Left colon (tissue), 2 donors: ENCODE data around the gene C20orf96. TPM values are rescaled to one million over a fixed set of nuclear protein-coding genes. Genes with fewer than 3 reads are reported as not detected.
A peak's percentile ranks its signal among the peaks of the same experiment; 100 is the strongest.

Experiments used
- ATAC-seq: fragments of 200-7000 bp; cut with Tn5 transposase; one replicate; pipeline ENCODE4 v1.9.1; 2020; ENCODE audit warnings: mild to moderate bottlenecking, moderate library complexity
- DNase-seq, 2 donors: peaks; one replicate each; pipeline ENCODE4 v3.0.0-alpha.2; 2020
- intact Hi-C, 2 donors: fragments of 100-400 bp; cut with DNase I in 1 of 2; cut with micrococcal nuclease in 1 of 2; formaldehyde crosslinking; loops; one replicate each; pipeline versions ENCODE4 v1.11.2 to v1.14.0; 2022; cut with DNase I, micrococcal nuclease
- total RNA-seq, 2 donors: library from RNA; stranded (reverse); fragmentation: NEBNext Ultra II Directional; extraction: Animal tissue kit (Norgen Biotek cat#: 25700); gene quantifications; one replicate each; pipeline ENCODE4 v1.2.1, GENCODE V29; 2021
- donor health status: DM: no; HTN: no; CAD: no.
- donor health status: DM: yes; HTN: yes; CAD: no.

Gene C20orf96
- total RNA-seq, 2 donors from 2014 or later: 10.1 to 13.1 TPM

GRCh38 chr20:295804-296203, 5.3 kb upstream of the C20orf96 start:
- DNase-seq (no peak), ATAC-seq (no peak)
- intact Hi-C loops: no loop called here

DNA sequence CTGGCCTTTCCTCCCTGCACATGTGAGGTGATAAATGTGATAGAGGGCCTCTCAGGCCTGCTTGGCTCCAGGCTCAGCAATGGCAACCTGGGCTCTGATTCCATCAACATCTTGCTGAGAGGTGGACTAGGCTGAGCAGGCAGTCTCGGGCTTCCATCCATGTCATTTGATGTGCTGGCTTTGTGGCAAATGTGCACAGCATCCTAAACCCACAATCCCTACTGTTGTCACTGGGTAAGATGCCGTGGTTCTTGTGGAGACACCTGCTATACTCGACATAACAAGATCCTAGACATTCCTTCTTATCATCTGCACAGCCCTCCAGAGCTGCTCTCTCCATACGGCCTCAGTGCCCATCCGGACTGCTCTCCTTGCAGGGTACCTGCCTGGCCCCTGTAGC, 4.1 kb upstream of the C20orf96 start:
- intact Hi-C loops: no loop called here
- DNase-seq (no peak), ATAC-seq (no peak)

- ATAC-seq (peak; percentile 15), DNase-seq (no peak)
- intact Hi-C loops: loop anchor here in 1 of 2 donors (10.0 kb wide), 1 partner anchor 45 kb away; no protein-coding TSS in a partner anchor
Observed at GRCh38 chr20:289693-290083, 862 bp downstream of the C20orf96 start.

GRCh38 chr20:288956-289692, 1.4 kb downstream of the C20orf96 start:
- DNase-seq (peak; percentile 39 to 63), ATAC-seq (peak; percentile 65)
- intact Hi-C loops: loop anchor here in 1 of 2 donors (10.0 kb wide), 1 partner anchor 46 kb away; no protein-coding TSS in a partner anchor

DNA sequence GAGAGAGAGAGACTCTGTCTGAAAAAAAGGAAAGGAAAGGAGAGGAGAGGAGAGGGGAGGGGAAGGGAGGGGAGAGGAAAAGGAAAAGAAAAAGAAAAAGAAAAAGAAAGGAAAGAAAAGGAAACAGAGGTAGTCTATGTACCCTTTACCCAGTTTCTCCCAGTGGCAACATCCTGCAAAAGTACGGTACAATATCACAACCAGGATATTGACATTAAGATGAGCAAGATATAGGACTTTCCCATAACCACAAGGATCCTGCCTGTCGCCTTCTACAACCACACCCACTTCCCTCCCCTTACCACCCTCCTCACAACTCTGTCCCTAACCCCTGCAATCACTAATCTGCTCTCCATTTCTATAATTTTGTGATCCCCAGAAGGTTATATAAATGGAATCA, 4.0 kb downstream of the C20orf96 start:
- ATAC-seq (no peak), DNase-seq (no peak)
- intact Hi-C loops: loop anchor here in 1 of 2 donors (10.0 kb wide), 1 partner anchor 48 kb away; no protein-coding TSS in a partner anchor

DNA sequence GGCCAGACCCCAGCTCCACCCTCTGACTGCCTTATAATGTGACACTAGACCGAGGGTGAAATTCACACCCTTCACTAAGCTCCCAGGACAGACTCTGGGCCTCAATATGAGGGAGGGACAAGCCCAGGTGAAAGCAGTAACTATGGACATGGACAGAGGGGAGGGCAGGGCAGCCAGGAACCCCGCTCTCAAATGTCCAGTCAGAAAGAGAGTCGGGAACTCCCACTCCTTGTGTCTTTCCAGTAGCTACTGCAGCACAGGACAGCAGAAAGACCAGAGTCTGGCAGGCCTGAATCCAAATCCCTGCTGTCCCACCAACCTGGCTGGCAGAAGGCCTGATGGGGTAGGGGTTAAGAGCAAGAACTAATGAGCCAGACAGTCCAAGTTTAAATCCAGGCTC, 6.4 kb downstream of the C20orf96 start:
- intact Hi-C loops: loop anchor here in 1 of 2 donors (10.0 kb wide), 1 partner anchor 51 kb away; no protein-coding TSS in a partner anchor
- no peak for ATAC-seq
- DNase-seq: no peak

DNA sequence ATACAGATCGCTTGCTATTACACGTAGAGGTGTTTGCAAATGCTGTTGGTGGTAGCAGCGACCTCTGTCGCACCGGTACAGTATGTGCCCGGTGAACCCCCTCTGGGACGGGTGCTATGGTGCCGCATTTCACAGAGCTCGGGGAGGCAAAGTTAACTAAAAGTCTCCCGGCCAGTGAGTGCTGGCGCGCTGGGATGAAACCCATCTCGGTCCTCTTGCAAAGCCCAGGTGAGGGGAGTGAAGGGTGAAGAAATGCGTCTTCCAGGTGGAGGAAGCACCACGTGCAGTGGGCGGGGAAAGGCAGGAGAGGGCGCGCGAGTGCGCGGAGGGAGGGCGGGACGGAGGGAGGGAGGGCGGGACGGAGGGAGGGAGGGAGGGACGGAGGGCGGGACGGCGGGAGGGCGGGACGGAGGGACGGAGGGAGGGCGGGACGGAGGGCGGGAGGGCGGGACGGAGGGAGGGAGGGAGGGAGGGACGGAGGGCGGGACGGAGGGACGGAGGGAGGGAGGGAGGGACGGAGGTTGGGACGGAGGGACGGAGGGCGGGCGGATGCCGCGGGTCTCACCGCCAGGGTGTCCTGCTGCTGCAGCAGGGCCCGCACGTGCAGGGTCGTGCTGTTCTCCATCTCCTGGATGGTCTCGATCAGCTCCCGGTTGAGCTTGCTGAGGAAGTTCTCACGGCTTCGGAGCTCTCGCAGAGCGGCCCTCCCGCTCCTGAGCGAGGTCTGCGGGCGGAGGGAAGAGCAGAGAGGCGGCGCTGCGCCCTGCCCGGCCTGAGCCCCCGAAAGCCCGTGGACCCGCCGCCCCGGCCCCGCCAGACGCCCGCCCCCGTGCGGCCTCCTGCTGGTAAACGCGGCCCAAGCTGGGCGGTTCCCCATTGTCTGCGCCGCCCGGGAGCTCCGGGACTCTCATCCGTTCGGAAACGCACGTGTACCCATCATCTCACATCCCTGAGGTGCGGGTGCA, 11.7 kb downstream of the C20orf96 start:
- intact Hi-C loops: no loop called here
- peak in 1 of 2 donors; percentile 25 for DNase-seq
- no peak for ATAC-seq

DNA sequence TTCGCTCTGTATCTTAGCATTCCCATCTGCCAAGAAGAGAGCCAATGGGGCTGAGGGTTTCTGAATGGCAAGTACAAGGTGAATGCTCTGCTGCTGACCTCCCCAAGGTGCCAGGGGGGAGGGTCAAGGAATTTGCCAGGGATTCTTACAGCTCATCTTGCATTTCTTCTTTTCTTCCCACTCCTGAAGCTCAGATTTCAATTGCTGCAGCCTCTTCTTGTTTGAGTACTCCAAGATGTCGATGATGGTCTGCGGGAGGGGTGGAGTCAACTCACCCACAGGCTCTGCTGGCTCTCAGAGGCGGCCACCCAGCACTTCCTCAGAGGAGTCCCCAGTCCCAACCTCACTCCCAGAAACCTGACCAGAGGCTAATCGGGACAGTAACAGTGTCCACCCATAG, 12.4 kb downstream of the C20orf96 start:
- DNase-seq (no peak), ATAC-seq (no peak)
- intact Hi-C loops: no loop called here

GRCh38 chr20:277496-277781, 13.1 kb downstream of the C20orf96 start:
- intact Hi-C loops: no loop called here
- ATAC-seq: no peak
- no peak for DNase-seq

DNA sequence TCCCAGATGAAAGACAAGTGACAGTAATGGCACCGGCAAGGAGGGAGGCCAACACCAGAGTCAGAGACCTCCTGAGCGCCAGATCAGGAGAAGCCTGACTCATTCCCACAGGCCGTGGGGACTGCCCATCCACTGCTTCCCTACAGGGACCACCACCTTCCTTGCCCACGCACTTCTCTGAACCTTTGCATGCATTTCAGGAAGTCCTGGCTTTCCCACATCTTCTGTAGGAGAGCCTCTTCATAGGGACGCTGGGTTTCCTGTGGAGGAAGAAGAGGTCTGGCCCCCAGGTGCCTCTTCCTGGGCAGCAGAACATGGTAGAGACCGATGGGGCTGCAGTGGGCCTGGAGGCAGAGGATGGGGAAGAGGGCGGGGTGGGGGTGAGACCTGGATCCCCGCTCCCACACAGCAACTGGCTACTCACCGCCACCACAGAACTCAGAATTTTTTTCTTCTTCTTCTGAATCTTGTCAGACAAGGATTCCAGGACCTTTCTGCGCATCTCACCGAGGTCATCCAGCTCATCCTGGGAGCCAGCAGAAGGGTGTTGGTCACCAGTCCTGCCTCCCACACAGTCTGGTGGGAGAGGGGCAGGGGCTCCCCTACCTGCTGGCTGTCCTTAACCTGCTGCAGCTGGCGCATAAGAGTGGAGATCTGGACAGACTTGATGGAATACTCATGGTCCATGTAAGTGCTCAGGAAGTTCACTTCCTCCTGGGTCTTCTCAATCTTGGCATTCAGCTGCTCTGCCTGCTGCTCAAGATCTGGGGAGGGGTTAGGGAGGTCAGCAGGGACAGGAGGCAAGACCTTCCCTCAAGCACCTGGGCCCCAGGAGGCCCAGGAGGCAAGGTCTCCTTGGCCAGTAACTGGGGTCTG, 13.7 kb downstream of the C20orf96 start:
- intact Hi-C loops: no loop called here
- DNase-seq: no peak

GRCh38 chr20:275791-276190, 14.8 kb downstream of the C20orf96 start:
- intact Hi-C loops: no loop called here
- ATAC-seq (no peak), DNase-seq (no peak)

More for the DNA sequence above, 13.7 kb downstream of the C20orf96 start:
- no peak for ATAC-seq

DNA sequence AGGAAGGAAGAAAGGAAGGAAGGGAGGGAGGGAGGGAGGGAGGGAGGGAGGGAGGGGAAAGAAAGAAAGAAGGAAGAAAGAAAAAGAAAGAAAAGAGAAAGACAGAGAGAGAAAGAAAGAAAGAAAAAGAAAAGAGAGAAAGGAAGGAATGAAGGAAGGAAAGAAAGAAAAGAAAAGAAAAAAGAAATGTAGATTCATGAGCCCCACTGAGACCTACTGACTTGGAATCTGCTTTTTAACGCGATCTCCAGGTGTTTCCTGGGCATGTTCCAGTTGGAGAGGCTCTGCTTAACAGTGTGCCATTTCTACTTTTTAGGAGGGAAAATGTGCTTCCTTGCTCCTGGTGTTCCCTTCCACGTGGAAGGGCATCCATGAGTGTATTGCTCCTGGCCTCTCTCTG, 16.7 kb downstream of the C20orf96 start:
- intact Hi-C loops: no loop called here
- DNase-seq (no peak), ATAC-seq (no peak)

- no peak for ATAC-seq
- no peak for DNase-seq
- intact Hi-C loops: no loop called here
Observed at GRCh38 chr20:272718-273117, 17.8 kb downstream of the C20orf96 start.

- intact Hi-C loops: no loop called here
- DNase-seq (no peak), ATAC-seq (no peak)
Observed at GRCh38 chr20:271528-271927, 19.0 kb downstream of the C20orf96 start.

- no peak for ATAC-seq
- intact Hi-C loops: no loop called here
- DNase-seq: no peak
Observed at GRCh38 chr20:271069-271468, 19.5 kb downstream of the C20orf96 start.

DNA sequence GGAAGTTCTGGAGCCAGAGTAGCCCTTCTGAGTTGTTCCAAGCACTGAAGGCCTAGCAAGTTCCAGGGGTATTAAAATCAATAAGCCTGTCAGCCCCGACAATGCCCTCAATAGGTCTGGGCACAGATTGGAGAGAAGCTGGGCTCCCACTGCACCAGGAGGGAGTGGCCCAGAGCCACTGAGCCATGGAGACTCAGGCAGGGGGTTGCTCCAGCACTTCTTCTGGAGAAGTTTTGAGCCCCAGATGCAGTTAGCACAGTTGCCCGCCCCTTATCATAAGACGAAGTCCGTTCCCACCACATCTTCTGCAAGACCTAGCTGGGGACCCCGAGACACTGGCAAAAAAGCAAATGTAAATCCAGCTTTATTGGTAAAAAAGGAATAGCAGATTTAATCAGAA, 20.0 kb downstream of the C20orf96 start:
- no peak for ATAC-seq
- no peak for DNase-seq
- intact Hi-C loops: no loop called here

- ATAC-seq (peak; percentile 94), DNase-seq (peak; percentile 79 to 91)
- intact Hi-C loops: no loop called here
Observed at GRCh38 chr20:266596-267562, 23.7 kb downstream of the C20orf96 start.

GRCh38 chr20:263701-264100, 26.8 kb downstream of the C20orf96 start:
- intact Hi-C loops: no loop called here
- DNase-seq: no peak
- ATAC-seq: no peak
